ENCODE measurements around the gene UGT2B28.

GRCh38 chr4:69322055-69322454, 41.8 kb downstream of the UGT2B28 start:
- TF ChIP-seq POLR2AphosphoS5 (IDR thresholded peaks at IDR 0.05) = no peak
- TF ChIP-seq CTCF (IDR thresholded peaks at IDR 0.05) = no peak

Data from suprapubic skin (tissue), 3 donors.